ENCODE measurements around the gene EVX2. TPM values are rescaled to one million over a fixed set of nuclear protein-coding genes. Genes with fewer than 3 reads are reported as not detected.

Gene EVX2
- total and polyA plus RNA-seq, 9 of the 15 experiments (the other 6 are each of a cell fraction or from before 2014, with no cell fraction given) = not detected

- CTCF ChIA-PET (ENCODE audit: low intra/inter-chr PET ratio) = no interaction called here
- no peaks in the 10 kb centered on the region for H3K9me3 ChIP-seq (replicated peaks; ENCODE audit: control insufficient read depth, insufficient read depth, low read depth, low read length)
- peaks cover 11% of the 10 kb centered on the region; the same call in 1 of the 2 replicates for H4K20me1 ChIP-seq (replicated peaks; ENCODE audit: control insufficient read depth, insufficient read depth, low read length)
- H3K4me3 ChIP-seq = no peak overlapping the region
- WGBS (ENCODE audit: insufficient coverage, low coverage, missing lambda C conversion rate) = 4% methylated on average over 16 of the region's 17 CpGs
- intact Hi-C loops (cut with micrococcal nuclease) (no loop called here), in situ Hi-C loops (cut with MboI) (no loop called here)
- POLR2A ChIA-PET = interaction anchor here (0.7 kb wide), 1 partner anchor 415 kb away, joined by 5 read pairs; no protein-coding TSS in a partner anchor
- peaks cover 52 to 68% of the 10 kb centered on the region in 2 experiments for H3K27me3 ChIP-seq (ENCODE audit: control insufficient read depth in 2 of 2, insufficient read depth in 2 of 2, low read length in 2 of 2)
- DNase-seq (ENCODE audit: extremely low read depth in 1 of 4, low spot score in 3 of 4) (no peak), ATAC-seq (no peak), FAIRE-seq (no peak)
- H3K4me2 ChIP-seq (ENCODE audit: insufficient read depth, low read length) = no peak overlapping the region
- no peak overlapping the region for H2AFZ ChIP-seq (ENCODE audit: low read depth, low read length)
- no peaks in the 10 kb centered on the region for H3K9me1 ChIP-seq (ENCODE audit: control insufficient read depth, insufficient read depth, low read length)
- H3K9ac ChIP-seq (ENCODE audit: insufficient read depth in 1 of 2, low read depth in 2 of 2, low read length in 2 of 2) = no peak overlapping the region
- no peaks in the 10 kb centered on the region for H3K79me2 ChIP-seq (ENCODE audit: control insufficient read depth, insufficient read depth, low read length)
- H3K4me1 ChIP-seq (replicated peaks in 1 of 2; ENCODE audit: control insufficient read depth in 2 of 2, insufficient read depth in 2 of 2, low read length in 2 of 2) = peaks cover 0 to 18% of the 10 kb centered on the region in 2 experiments; a peak in 1 of 5 replicates
- peak; percentile 49 for TF ChIP-seq CBX2 (IDR thresholded peaks at IDR 0.05; ENCODE audit: insufficient read depth, low read length, poor library complexity, severe bottlenecking)
- no peak for TF ChIP-seq E2F4 (CRISPR knock-in tag; IDR thresholded peaks at IDR 0.05; ENCODE audit: low read depth)
- 0 out of 2 replicates have a peak, but pooled peaks have one; percentile 3 for TF ChIP-seq RNF2 (IDR thresholded peaks at IDR 0.05)
- no TSS peak for BruUV-seq (replicated peaks)
- H3K27ac ChIP-seq (ENCODE audit: extremely low read depth, low read depth, low read length) = no peak overlapping the region
- no peaks in the 10 kb centered on the region for H3K36me3 ChIP-seq (ENCODE audit: control insufficient read depth, insufficient read depth, low read length)
These were observed 20.1 kb upstream of the EVX2 start for GRCh38 chr2:176103742-176104315.

- no peak overlapping the region for H3K4me2 ChIP-seq (ENCODE audit: insufficient read depth, low read length)
- no peak for ATAC-seq
- no peak overlapping the region for H3K9ac ChIP-seq (ENCODE audit: insufficient read depth in 1 of 2, low read depth in 2 of 2, low read length in 2 of 2)
- 4% methylated on average over 7 of the region's 7 CpGs for WGBS (ENCODE audit: insufficient coverage, low coverage, missing lambda C conversion rate)
- H3K4me3 ChIP-seq = no peak overlapping the region
- POLR2A ChIA-PET = interaction anchor here (0.7 kb wide), 2 partner anchors 11 to 414 kb away, joined by 3 to 5 read pairs; no protein-coding TSS in a partner anchor
- DNase-seq (ENCODE audit: extremely low read depth in 1 of 4, low spot score in 3 of 4) = no peak
- no peaks in the 10 kb centered on the region for H3K36me3 ChIP-seq (ENCODE audit: control insufficient read depth, insufficient read depth, low read length)
- H3K79me2 ChIP-seq (ENCODE audit: control insufficient read depth, insufficient read depth, low read length) = no peaks in the 10 kb centered on the region
- no peaks in the 10 kb centered on the region for H3K9me1 ChIP-seq (ENCODE audit: control insufficient read depth, insufficient read depth, low read length)
- H3K9me3 ChIP-seq (replicated peaks; ENCODE audit: control insufficient read depth, insufficient read depth, low read depth, low read length) = no peaks in the 10 kb centered on the region
- H4K20me1 ChIP-seq (replicated peaks; ENCODE audit: control insufficient read depth, insufficient read depth, low read length) = peaks cover 16% of the 10 kb centered on the region; the same call in 1 of the 2 replicates
- intact Hi-C loops (cut with micrococcal nuclease) (no loop called here), in situ Hi-C loops (cut with MboI) (no loop called here)
- H2AFZ ChIP-seq (ENCODE audit: low read depth, low read length) = no peak overlapping the region
- H3K27ac ChIP-seq (ENCODE audit: extremely low read depth, low read depth, low read length) = no peak overlapping the region
- no peak for FAIRE-seq
- CTCF ChIA-PET (ENCODE audit: low intra/inter-chr PET ratio) = no interaction called here
- peaks cover 58 to 74% of the 10 kb centered on the region in 2 experiments for H3K27me3 ChIP-seq (ENCODE audit: control insufficient read depth in 2 of 2, insufficient read depth in 2 of 2, low read length in 2 of 2)
- no TSS peak for BruUV-seq (replicated peaks)
- H3K4me1 ChIP-seq (replicated peaks in 1 of 2; ENCODE audit: control insufficient read depth in 2 of 2, insufficient read depth in 2 of 2, low read length in 2 of 2) = peaks cover 0 to 21% of the 10 kb centered on the region in 2 experiments; a peak in 1 of 5 replicates
- no peak for TF ChIP-seq RBM15 (IDR thresholded peaks at IDR 0.05; ENCODE audit: insufficient read depth, low read length)
- no peak for TF ChIP-seq CEBPG (CRISPR knock-in tag; IDR thresholded peaks at IDR 0.05)
- no peak for TF ChIP-seq CEBPG (tag; conservative IDR thresholded peaks at IDR 0.05 in 1 of 2, IDR thresholded peaks at IDR 0.05 in 1 of 2)
- no peak for TF ChIP-seq FOXK1 (CRISPR knock-in tag; IDR thresholded peaks at IDR 0.05; ENCODE audit: borderline replicate concordance)
- TF ChIP-seq XRCC5 (IDR thresholded peaks at IDR 0.05; ENCODE audit: low read depth, low read length) = no peak
- no peak for TF ChIP-seq MXI1 (IDR thresholded peaks at IDR 0.05; ENCODE audit: low read depth, low read length)
- TF ChIP-seq ZNF586 (CRISPR knock-in tag; conservative IDR thresholded peaks at IDR 0.05) = no peak
- TF ChIP-seq ETS2 (tag; IDR thresholded peaks at IDR 0.05; ENCODE audit: borderline replicate concordance, poor library complexity, severe bottlenecking) = no peak
These were observed 19.4 kb upstream of the EVX2 start for GRCh38 chr2:176103194-176103593.
